GM20431 (cell line): ENCODE measurements around the gene PTPN3.

Experiments
- in situ Hi-C: fragments of 300-500 bp; cut with MseI, MboI; formaldehyde crosslinking; loops from one replicate; pipeline ENCODE4 v1.15.0; 2020; ENCODE audit warnings: low sequenced_read_pairs; ENCODE audit not compliant: unreplicated experiment

PTPN3 gene

GRCh38 chr9:109409773-109410397, 88.2 kb downstream of the PTPN3 start:
- in situ Hi-C loops, result no loop called here

- in situ Hi-C loops, result no loop called here
Measured at GRCh38 chr9:109408759-109409462, 89.2 kb downstream of the PTPN3 start.

DNA sequence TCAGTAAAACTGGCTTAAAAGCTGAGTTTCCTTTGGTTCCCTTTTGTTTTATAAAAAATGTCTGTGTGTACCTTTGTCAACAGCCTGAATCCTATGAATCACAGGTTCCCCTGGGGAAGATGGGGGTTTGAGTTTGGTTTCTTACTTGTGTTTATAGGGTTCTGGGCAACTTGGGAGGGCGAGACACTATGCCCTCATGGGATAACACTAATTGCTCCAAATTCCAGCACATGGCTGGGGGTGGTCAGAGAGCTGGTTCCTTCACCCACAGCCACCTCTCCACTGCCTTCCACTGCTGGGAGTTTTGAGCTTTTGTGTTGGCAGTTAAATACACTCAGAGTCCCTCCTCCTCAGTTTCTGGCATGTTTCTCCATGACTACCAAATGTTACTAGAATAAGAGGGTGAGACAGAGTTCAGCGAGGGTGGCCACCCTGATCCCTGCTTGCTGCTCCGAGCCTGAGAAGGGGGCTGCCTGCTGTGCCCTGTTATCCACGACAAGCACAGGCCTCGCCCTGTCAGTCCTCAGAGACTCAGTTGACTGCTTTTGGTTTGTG, 94.3 kb downstream of the PTPN3 start:
- in situ Hi-C loops, result no loop called here

GRCh38 chr9:109403116-109403515, 95.0 kb downstream of the PTPN3 start:
- in situ Hi-C loops, result no loop called here

DNA sequence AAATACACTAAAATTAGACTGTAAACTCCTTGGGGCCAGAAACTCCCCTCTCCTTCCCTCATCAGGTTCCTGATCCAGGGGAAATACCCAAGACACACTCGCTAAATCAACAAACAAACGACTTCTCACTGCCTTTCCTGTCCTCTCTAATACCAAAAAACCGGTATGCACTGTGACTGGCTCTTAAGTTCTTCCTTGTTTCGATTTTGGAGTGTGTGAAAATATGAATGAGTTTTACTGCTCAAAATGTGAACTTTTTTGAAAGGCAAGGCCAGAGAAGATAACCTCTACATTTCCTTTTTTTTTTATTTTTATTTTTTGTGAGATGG, 96.2 kb downstream of the PTPN3 start:
- in situ Hi-C loops, result no loop called here

DNA sequence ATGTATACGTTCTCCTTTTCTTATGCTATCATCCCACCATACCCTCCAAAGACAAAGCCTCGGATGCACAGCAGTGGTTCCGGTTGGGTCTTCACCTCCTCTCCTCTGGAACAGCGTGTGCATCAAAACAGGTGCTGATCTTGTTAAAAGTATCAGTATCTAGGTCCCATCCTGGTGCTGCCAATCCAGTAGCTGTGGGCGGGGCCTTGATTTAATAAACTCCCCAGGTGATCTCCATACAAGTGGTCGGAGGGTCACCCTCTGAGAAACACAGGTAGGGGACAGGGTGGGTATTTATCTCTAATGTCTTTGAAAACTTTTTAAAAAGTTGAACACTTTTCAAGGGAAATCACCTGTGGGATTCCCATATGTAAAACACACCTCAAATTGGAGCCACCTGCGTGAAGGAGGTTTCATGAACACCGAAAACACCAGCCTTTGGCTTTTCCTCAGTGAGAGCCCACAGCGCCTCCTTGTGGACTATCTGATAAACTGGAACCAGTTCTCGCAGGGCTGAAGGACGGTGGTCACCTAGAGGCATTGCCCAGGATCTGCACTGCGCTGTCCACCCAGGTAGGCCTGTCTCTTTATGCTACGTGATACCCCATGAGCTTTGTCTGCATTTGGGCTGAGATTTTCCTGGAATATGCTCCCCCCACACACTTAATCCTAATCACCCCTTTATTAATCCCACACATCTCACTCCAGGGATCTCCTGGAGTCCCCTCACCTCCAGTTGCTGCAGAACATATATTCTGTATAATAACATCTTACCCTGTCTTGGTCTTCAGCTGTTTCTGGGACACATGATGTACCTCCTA, 96.7 kb downstream of the PTPN3 start:
- in situ Hi-C loops, result no loop called here

- in situ Hi-C loops, result no loop called here
Measured at GRCh38 chr9:109399258-109399767, 98.8 kb downstream of the PTPN3 start.

DNA sequence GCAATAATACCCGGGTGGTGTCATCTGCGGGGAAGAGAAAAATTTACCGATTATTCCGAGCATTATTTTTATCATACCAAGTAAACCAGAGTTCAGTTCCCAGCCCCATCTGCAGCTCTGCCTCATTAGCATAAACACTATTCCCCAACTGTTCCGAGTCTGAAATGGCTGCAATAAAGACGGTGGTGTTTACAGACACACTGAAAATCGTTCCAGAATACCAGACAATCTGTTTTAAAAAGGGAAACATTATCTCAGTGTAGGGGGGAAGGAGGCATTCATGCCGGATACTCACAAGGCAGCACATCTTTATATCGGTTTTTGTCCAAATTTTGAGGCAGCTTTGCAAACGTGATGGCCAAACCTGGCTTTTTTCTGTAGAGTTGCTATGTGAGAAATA, 106.9 kb downstream of the PTPN3 start:
- in situ Hi-C loops, result no loop called here

DNA sequence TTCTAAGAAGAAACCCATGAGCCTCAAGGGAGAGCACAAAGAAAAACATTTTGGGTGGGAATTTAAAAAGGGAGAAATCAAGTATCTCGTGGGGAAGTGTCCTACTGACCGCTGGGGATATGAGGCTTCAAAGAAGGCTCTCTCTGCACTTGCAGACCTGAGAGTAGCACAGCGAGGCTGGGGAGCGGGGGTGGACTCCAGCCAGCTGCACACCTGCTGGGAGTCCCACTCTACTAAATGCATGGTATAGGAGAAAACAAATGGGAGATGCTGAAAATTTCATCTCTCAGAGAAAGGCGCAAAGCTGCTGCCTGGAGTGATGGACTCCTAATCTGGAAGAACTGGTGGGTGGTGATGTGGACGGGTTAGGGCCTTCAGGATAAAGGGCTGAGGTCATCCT, 110.3 kb downstream of the PTPN3 start:
- in situ Hi-C loops, result no loop called here

- in situ Hi-C loops, result no loop called here
Measured at GRCh38 chr9:109387206-109387605, 110.9 kb downstream of the PTPN3 start.

GRCh38 chr9:109385499-109385898, 112.6 kb downstream of the PTPN3 start:
- in situ Hi-C loops, result no loop called here

DNA sequence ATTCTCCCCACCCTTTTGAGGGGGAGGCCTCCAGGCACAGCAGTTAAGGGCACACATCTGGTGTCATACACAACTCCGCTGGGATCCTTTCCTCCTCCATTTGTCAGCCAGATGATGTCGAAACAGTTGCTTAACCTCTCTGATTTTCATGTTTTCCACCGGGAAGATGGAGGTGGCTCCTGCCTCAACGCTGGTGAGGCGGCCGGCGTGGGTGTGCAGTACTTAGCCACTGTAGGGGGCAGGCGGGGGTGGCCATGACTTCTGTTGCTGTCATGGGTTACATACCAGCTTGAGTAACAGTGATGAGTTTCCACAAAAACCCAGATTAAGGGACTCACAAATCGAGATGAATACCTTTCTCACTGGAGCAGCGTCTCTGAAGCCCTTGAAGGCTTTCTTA, 114.2 kb downstream of the PTPN3 start:
- in situ Hi-C loops, result no loop called here

DNA sequence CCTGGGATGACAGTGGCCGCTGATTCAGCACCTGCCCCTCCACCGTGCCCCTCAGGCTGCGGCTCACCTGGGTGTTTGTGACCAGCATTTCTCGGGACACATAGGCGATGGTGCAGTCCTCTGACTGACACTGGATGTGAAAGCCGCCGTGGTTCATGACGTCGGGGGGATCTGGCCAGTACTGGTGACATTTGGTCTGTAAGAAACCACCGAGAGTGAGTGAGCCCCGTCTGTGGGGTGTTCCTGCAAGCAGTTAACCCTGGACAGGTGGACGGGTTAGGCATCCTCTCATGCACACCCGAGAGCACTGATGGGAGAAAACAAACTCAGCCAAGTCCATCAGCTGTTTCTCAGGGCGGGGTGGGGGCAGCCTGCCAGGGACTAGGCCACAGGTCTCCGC, 114.8 kb downstream of the PTPN3 start:
- in situ Hi-C loops, result no loop called here

DNA sequence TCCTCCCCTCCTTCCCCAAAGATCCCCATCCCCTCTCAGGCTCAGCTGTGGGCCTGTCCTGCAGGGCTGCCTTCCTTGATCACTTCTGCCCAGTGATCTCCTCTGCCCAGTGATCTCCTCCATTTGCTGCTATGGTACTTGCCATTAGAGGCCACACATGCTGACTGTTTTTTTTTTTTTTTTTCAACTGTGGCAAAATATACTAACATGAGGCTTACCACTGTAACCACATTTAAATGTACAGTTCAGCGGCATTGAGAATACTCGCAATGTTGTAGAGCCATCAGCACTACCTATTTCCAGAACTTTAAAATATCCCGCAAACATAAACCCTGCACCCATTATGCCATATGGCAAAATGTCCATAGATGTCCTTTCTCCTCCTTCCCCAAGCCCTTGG, 115.5 kb downstream of the PTPN3 start:
- in situ Hi-C loops, result no loop called here

DNA sequence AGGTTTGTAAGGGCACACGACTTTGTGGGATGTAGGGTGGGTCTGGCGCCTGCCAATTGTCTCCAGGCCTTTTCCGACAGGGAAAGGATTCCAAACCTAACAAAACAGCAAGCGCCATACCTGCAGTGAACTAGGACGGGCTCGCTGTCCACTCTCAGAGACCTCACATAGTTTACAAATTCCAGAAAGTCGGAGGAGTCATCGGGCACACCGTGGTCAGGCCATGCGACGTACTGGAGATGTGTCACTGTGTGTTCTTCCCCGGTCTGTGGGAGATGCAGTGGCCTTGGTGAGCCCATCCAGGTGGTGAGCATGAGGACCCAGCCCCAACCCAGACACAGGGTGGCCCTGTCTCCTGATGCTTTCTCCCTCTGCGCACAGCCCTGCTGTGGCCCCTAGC, 115.9 kb downstream of the PTPN3 start:
- in situ Hi-C loops, result no loop called here

DNA sequence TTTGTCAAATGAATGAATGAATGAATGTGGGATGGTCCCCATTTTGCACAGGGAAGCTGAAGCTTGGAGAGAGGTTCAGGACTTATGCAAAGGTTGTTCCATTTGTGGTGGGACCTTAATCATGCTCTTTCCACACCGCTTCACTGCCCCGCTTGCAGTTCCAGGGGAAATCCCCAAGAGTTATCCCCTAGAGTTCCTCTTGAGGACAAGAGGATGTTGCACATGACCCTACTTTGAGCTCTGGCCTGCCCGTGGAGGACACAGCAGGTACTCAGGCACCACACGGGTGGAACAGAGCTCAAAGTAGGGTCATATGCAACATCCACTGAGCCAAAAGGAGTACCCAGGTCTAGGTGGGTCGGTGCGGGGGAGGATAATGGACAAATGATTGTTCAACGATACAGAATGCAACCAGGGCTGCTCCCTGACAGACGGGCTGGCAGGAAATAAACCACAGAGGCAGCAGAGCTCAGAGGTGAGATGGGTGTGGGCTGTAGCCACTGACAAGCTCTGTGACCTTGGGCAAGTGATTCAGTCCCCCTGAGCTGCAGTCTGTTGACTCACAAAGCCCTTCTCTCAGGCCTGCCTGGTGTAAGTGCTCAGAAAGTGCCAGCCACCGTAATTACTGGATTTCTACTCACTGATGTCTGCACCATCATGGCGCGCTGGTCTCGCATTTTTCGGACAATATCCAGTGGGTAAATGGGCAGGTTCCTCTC, 116.9 kb downstream of the PTPN3 start:
- in situ Hi-C loops, result no loop called here

GRCh38 chr9:109379513-109379912, 118.6 kb downstream of the PTPN3 start:
- in situ Hi-C loops, result no loop called here

GRCh38 chr9:109378316-109378715, 119.8 kb downstream of the PTPN3 start:
- in situ Hi-C loops, result no loop called here

DNA sequence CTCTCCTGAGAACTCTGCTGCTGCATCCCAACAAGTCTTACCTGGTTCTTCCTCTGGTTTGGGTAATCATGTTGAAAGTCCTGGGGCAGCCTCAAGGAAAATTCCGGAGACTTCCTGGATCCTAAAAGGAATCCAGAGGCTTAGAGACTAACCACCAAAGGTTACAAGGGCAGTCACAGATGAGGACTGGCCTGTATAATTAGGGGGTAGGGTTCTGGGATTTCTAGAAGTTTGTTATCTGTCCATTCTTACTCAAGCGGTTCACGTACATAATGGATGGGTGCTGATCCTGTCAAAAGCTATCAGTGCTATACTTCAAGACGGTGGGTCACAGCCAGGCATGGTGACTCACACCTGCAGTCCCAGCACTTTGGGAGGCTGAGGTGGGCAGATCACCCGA, 125.9 kb downstream of the PTPN3 start:
- in situ Hi-C loops, result no loop called here

- in situ Hi-C loops, result no loop called here
Measured at GRCh38 chr9:109371374-109371773, 126.7 kb downstream of the PTPN3 start.
